Stimulated activated CD4-positive, alpha-beta T cell treated with anti-CD3 and anti-CD28 coated beads, Interleukin-1b, Interleukin-23, amount 100 ng/mL, for 1 hour (primary cell): ENCODE data around the gene ANAPC5.
"Not testable (repeated sequence)": the region's sequence is repeated elsewhere in the genome, so short reads cannot be mapped to it uniquely, and the experiment has no call there.

Source experiments
- DNase-seq, 2 donors: peaks; one replicate each; pipeline ENCODE4 v3.0.0-alpha.2; 2020; ENCODE audit warnings: low read depth in 2 of 2

ANAPC5 gene

GRCh38 chr12:121284551-121285390, 67.4 kb downstream of the ANAPC5 start:
- no peak for DNase-seq

DNA sequence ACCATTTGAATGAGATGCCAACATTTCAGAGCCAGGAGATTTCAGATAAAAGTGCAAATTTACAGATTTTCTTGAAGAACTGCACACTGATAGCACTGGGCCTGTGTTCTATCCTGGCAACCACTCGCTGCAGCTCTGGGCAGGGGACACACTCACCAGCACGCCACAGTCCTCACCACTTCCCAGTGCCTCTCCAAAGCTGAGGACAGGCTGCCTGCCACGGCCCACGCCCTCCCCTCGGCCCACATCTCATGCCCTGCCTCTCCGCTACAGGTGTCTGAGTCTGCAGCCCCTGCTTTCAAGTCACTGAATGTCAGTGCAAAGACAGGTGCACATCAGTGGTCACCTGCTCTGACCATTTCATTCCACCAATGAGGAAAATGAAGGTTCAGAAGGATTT, 68.4 kb downstream of the ANAPC5 start:
- no peak for DNase-seq

- DNase-seq: no peak
Measured at GRCh38 chr12:121283388-121283787, 68.8 kb downstream of the ANAPC5 start.

GRCh38 chr12:121282910-121283309, 69.3 kb downstream of the ANAPC5 start:
- not testable (repeated sequence) for DNase-seq

GRCh38 chr12:121282072-121282742, 70.0 kb downstream of the ANAPC5 start:
- no peak for DNase-seq

DNA sequence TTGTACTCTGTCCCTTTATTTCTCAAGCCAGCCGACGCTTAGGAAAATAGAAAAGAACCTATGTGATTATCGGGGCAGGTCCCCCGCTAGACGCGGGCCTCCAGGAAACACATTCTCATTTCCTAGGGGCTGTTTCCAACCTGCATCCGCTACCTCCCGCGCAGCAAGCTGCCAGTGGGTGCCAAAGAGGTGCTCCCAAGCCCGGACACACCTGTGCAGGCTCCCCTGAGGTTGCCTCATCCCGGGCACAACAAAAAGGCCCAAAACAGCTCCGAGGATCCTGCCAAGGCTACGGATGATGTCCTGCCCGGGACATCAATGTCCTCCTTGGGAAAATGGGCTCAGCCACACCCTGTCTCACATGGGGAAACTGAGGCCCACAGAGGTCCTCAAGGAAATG, 71.1 kb downstream of the ANAPC5 start:
- not testable (repeated sequence) for DNase-seq

- not testable (repeated sequence) for DNase-seq
Measured at GRCh38 chr12:121280531-121280930, 71.7 kb downstream of the ANAPC5 start.

- DNase-seq: no peak
Measured at GRCh38 chr12:121279507-121279915, 72.7 kb downstream of the ANAPC5 start.

- no peak for DNase-seq
Measured at GRCh38 chr12:121279071-121279375, 73.2 kb downstream of the ANAPC5 start.

DNA sequence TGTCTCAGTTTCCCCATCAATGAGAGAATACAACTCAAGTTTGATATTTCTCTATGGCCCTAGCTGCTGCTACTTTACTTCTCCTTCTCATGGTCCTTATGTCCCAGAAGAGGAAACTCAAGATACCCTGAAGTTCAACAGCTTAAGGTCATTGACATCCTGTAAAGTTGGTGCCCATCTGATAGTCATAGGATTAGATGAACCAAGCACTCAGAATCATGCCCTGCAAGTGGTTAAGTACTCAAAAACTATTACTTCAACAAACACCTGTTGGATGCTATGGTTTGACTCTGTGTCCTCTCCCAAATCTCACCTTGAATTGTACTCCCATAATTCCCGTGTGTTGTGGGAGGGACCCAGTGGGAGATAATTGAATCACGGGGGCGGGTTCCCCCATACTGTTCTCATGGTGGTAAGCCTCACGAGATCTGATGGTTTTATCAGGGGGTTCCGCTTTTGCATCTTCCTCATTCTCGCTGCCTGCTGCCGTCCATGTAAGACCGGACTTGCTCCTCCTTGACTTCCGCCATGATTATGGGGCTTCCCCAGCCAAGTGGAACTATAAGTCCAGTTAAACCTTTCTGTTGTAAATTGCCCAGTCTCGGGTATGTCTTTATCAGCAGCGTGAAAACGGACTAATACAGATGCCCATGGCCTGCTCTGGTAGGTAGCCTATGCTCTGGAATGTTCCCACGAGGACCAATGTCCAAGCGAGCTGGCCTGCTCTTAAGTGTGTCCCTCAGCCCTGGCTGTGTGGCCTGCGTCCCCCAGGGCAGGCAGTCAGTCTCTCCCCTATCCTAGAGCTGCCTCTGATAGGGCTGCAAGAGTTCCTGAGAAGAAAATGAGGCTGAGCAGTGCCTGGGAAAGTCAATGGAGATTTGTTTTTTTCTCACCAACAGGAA, 73.8 kb downstream of the ANAPC5 start:
- DNase-seq: no peak

DNA sequence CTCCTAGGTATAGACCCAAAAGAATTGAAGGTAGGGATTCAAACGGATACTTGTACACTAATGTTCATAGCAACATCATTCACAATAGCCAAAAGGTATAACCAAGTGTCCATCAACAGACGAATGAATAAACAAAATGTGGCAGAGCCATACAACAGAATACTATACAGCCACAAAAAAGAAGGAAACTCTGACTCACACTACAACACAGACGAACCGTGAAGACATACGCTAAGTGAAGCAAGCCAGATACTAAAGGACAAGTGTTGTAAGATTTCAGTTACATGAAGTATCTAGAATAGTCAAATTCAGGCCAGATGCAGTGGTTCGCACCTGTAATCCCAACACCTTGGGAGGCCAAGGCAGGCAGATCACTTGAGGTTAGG, 74.8 kb downstream of the ANAPC5 start:
- DNase-seq: no peak

DNA sequence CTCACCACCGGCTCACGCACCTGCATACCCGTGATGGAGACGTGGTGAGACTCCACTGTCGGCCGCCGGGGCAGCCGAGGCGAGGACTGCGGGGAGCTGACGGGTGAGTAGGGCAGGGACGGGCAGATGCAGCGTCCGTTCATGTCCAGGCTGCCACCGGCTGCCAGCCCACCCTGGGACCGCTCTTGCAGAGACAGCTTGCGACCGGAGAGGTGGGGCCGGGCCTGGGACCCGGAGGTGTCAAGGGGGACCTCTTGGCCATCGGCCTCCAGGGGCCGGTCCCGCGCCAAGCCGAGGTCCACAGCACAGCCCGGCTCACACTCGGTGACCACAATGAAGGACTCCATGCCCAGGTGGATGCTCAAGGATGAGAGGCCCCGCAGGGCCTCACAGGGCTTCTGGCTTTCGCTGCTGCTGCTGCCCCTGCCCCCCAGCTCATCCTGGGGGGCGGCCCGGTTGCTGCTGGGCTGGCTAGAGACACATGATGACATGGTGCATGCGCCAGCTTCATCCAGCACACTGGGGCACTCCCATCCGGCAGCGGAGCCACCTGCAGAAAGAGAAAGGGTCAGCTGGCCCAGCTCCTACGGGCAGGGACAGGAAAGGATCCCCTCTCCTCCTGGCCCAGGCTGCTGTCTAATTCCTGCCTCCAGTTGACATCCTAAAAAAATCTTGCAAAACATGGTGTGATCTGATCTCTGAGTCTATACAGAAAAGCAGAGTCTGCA, 78.0 kb downstream of the ANAPC5 start:
- no peak for DNase-seq

DNA sequence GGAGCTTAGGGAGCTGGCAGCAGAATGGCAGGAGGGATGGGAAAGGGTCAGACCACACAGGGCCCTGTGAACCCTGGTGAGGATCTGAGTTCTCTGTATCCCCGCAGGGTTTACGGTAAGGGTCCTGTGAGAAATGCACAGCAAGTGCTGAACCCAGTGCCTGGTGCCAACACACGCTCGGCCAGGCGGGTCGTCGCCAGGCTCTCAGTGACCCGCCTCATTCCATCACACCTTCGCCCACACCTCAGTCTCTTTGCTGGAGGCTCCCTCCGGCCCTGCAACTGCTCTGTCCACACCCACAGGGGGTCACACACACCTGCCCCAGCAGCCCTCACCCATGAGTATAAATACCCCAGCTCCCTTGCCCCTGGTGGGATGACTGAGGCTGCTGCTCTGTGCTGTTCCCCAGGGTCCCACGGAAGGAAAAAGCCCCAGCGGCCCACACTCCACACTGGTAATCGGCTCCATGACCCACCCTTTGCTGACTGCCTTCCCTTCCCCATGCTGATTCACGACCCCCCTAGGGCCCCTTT, 78.8 kb downstream of the ANAPC5 start:
- no peak for DNase-seq

DNA sequence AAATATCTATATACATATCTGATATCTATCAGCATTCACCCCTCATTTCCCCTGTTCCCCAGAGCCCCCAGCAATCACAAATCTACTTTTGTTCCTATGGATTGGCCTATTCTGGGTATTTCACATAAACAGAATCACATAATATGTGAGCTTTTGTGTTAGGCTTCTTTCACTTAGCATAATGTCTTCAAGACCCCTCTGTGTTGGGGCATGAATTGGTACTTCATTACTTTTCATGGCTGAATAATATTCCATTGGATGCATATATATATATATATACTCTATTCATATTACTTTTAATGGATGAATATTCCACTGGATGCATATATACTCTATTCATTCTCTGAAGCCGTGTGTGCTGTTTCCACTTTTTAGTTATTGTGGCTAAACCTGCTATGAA, 84.4 kb downstream of the ANAPC5 start:
- DNase-seq: no peak

DNA sequence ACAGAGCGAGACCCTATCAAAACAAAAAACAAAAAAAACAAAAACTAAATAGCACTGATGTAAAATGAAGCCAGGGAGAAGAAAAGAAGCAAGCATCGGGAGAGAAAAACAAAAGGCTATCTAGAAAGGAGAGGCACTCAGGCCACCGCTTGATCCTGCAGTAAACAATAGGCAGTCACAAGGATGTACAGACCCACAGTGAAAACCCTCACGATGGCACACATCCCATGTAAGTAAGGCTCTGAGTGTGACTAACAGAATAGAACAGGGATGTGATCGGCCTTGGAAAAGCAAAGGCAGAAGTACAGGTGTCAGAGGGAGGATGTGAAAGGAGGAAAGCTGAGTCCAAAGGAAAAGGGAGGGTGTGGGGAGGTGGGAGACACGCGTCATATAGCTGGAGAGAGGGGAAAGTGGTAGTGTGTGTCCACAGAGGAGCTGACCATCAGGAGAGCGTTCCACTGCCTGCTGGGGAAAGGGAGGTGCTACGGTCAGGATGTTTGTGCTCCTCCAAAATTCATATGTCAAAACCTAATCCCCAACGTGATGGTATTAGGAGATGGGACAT, 87.2 kb downstream of the ANAPC5 start:
- DNase-seq: no peak

DNA sequence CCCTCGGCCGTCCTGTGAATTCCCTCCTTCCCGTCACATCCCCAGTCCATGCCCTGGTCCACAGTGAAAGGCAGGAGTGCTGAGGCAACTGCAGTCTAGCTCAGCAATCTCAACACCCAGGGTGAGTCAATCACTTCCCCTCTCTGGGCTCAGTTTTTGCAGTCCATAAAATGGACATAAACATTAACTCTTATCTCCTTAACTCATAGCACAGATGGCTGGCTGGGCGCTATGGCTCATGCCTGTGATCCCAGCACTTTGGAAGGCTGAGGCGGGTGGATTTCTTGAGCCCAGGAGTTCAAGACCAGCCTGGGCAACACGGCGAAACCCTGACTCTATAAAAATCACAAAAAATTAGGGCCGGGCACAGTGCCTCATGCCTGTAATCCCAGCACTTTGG, 88.1 kb downstream of the ANAPC5 start:
- DNase-seq: no peak

DNA sequence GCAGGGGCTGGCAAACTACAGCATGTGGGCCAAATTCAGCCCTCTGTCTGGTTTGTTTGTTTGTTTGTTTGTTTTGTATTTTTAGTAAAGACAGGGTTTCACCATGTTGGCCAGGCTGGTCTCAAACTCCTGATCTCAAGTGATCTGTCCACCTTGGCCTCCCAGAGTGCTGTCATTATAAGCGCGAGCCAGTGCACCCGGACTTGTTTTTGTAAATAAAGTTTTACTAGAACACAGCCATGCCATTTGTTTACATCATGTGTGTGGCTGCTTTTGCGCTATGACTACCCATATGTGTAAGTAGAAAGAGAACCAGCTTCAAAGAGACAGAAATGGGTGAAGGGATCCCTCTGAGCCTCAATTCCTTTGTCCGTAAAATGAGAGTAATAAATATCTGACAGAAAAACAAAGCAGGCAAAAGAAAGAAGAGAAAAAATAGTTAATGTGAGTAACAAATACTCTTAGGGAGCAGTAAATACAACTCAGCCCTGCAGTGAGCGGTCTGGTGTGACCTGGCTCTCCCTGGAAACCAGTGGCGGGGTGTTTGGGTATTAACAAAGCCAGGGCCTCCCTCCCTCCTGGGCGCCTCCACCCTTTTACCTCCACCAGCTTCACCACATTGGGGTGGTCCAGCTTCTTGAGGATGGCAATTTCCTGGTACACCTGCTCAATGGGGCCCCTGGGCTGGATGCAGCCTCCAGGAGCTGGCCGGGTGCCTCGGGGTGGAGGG, 88.8 kb downstream of the ANAPC5 start:
- no peak for DNase-seq

DNA sequence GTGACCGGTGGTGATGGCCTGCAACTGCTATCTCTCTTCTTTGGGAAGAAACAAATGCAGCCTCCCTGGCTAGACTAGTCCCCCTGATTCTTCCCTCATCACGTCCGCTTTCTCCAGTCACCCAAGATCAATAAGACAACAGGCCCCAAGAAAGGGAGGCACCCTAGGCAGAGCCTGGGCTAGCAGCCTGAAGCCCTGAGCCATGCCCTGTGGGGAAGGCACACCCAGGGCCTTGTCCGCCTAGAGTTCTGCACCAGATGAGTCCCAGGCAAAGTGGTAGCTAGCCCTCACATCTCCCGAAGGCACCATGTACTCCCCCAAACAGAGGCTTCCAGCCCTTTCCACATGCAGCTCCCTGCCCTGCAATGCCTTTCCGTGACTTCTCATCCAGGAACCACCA, 90.8 kb downstream of the ANAPC5 start:
- no peak for DNase-seq

DNA sequence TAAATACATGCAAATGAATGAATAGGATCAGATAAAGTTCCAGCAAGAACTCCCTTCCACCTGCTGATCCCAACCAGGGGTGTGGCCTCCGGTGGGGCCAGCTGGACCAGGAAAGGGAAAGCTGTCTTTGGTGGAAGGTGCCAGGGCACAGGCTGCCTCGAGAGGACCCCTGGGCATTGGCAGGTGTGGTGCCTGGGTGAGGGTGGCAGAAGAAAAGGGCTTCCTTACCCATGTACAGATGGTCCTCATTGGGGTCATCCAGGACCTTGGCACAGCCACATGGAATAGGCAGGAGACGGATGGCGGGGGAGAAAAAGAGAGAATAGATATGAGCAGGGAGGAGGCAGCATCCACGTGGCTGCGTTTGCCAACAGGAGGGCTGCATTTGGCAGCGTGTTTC, 92.1 kb downstream of the ANAPC5 start:
- no peak for DNase-seq

GRCh38 chr12:121259074-121259473, 93.1 kb downstream of the ANAPC5 start:
- DNase-seq: no peak
